ENCODE results near the gene HNRNPUL2.
"Not testable (repeated sequence)": the region's sequence is repeated elsewhere in the genome, so short reads cannot be mapped to it uniquely, and the experiment has no call there.

HNRNPUL2 gene

DNA sequence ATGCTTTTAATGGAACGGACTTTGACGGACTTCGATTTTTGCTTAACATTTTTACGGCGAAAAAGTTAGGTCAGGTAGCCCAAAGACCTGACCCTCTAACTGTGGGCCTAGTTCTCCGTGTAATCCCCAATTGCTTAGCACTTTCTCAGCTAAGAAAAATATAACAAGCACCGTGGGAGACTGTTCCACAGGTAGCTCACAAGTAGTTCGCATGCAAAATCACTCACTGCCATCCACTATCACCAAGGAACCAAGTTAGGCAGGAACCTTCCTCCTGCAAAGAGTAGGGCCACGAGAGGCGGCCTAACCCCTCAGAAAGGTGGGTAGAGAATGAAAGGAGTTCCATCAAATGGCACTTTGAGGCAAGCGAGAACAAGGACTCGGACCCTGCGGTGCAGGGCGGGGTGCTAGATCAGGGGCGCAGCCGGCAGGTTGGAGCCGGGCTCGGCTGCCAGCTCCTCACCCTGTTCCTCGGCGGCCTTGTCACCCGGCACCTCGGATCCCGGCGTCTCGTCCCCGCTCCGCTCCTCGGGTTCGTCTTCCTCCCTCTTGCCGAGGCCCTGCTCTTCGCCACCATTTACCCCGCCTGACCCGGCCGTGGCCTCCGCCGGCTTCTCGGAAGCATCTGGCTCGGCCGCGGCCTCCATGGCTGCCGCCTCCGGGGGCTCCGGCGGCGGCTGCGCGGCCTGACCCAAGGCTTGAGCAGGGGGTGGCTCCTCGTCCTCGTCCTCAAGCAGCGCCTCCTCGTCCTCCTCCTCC lies 922 bp downstream of the HNRNPUL2 start:
- no peak for DNase-seq

DNA sequence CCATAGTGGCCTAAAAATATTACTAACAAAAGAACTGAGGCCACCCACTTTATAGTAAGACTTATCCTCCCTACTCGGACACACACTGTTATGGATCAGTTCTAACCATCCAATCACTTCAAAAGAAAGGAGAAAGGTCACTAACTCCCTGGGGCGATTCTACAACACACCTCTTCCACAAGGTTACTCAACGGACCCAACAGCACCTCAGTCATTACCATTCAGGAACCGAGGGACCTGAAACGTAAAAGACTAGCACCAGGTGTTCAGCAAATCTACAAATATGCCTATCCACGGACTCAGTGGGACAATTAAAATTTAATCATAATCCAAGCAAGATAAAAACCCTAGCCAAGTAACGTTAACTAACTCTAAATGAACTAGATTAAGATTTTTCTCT lies 1.6 kb downstream of the HNRNPUL2 start:
- no peak for DNase-seq

DNA sequence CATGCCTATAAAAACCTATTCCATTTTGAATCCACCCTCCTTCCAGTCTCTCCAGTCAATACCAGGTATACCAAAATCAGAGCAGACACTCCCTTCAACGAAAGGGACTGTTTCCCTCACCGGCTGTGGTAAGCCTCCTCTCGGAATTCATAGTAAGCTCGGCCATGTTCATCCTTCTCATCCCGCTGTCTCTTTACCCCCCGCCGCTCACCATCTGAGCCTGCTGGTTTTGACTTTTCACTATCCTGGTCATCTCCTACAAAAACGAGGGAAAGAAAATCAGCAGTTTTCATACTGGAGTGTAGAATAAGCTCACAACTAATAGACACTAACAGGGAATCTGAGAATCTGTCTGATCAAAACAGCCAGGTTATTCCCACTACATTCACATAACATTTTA lies 3.1 kb downstream of the HNRNPUL2 start:
- DNase-seq, result no peak

GRCh38 chr11:62721994-62722393 lies 5.3 kb downstream of the HNRNPUL2 start:
- no peak for DNase-seq

GRCh38 chr11:62719302-62719978 lies 7.8 kb downstream of the HNRNPUL2 start:
- DNase-seq, result no peak

GRCh38 chr11:62716816-62717215 lies 10.4 kb downstream of the HNRNPUL2 start:
- DNase-seq, result no peak

- no peak for DNase-seq
Observed at GRCh38 chr11:62716206-62716605, 11.1 kb downstream of the HNRNPUL2 start.

DNA sequence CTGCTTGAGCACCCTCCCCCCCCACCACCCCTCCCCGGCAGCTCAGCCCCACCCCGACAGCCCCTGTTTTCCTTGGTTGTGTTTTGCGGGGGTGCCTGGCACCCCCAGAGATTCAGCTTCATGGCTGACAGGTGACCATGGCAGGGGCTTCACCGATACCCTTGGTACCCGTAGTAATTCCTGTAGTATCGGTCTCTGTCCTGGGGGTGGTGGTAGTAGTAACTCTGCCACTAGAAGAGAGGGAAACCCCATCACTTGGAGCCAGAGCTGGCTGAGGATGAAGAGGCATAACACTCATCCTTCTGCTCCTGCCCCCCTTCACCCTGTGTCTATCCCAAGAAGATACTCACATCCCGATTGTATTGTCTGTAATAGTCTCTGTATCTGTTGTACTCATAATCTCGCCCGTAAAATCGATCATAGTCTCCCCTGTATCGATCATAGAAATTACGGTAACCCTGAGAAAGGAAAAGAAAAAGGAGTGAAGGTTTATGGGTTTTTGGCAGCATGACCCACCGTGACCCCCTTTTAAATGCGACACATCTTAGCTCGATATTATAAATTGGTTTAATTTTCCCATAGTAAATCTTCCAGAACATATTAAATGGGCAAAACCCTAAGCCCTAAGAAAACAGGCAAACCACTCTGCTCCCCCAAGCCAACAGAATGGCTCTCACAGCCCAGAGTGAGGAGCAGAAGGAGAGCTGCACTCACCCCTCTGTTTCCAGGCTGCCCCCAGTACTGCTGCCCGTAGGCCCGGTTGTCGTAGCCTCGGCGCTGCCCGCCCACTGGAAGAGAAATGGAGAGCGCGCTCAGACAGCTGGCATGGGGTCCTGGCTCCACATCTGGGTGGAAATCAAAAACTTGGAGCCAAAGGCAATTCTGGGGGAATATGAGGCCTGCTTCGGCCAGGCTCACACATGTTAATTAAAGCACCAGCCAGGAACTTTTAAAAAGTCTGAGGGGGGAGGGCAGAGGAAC lies 11.8 kb downstream of the HNRNPUL2 start:
- no peak for DNase-seq

DNA sequence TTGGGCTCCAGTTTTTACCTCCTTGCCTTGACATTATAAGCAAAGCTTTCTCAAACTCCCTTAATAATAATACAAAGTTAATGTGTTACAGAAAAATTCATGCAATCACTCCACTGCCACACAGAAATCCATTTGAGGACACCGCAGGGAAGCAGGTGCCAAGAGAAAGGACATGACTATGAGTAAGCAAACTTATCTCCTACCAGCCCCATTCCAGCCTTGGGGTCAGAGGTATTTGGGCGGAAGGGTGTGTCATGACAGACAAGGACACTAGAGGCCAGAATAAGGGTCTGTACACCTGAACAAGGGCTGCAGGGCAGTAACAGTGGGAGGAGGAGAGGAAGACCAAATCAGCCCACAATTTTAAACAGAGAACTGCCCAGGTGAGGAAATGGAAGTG lies 13.9 kb downstream of the HNRNPUL2 start:
- no peak for DNase-seq

DNA sequence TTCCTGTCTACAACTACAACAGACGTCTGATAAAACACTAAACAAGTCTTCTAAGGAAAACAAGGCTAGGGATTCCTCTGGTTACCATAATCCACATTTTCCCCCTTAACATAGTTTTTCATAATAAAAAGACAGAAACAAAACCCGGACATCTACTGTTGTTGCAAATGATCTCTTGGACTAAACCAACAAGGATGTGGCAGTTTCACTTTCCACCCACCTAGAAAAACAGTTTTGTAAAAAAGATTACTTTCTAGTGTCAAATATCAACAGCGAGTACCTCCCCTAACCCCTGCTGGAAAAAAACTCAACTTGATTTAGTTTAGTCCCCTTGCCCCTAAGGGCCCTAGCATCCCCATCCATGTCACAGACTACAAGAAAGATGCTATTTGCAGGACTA lies 14.4 kb downstream of the HNRNPUL2 start:
- DNase-seq, result no peak

DNA sequence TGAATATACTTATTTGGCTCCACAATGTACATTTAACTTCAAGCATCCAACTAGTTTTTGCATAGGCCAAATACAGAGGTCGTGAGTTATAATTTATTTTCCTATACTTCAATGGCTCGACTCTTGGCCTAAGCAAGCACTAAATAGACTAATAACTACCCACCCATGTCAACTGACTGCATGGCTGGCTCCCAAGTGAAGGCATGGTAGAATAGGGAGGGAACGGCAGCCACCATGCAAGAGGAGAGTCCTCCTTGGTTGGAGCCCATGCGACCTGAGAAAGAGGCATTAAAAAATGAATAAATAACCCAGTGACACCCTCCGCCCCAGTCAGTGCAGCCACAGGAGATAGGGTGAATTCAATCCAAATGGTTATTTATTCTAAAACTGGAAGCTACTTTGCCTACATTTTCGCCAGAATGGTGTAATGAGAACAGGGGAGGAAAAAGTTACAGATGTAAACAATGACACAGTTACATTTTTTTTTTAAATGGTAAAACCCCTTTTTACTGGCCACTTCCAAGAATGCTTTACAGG lies 14.9 kb downstream of the HNRNPUL2 start:
- no peak for DNase-seq

- DNase-seq, result no peak
Observed at GRCh38 chr11:62710001-62710345, 17.3 kb downstream of the HNRNPUL2 start.

DNA sequence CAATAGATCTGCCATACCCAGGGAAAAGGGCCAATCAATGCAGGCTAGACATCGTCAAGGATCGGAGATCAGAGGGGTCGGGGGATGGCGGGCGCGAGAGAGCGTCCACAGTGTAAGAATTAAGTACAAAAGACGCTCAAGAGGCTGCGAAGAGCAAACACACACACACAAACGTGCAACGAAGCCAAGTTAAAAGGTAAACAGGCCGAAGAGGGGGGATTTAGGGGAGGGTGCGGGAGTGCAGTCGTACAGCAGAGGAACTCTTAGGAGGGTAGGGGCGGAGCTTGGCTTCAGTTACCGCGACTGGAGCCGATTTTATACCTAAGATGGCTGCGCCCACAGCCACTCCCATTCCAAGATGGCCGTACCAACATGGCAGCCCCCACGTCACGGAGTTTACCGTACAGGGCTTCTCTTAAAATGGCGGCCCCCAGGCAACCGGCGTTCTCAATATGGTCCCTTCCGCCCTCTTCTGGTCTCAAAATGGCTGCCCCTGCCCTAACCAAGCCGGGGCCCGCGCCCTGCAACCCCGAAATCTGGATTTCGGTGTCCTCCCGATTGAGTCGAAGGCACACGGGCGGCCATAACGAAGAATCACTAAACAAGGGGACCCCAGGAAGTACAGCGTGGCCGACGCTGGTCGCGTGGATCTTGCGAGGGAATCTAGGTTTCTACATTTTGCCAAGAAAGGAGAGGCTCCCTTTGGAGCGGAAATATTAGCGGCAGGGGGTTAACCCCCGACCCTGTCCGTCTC lies 17.8 kb downstream of the HNRNPUL2 start:
- DNase-seq, result peak; percentile 98

DNA sequence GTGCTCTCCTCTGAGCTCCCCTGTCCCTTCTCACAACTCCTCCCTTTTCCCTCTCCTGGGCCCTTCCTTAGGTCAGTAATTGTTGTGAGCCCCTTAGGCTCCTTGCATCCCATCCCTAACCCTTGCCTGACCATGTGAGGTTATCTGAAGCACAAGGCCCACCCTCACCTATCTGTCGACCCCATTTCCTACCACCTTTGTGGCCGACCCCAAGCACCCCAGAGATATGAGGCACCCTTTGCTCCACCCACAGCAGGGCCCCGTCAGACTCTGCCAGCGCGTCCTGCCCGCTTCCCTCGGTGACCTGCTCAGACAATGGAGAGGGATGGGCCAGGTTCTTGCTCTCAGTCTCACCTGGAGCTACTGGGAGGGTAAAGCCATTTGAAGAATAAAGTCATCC lies 18.5 kb downstream of the HNRNPUL2 start:
- peak; percentile 57 for DNase-seq

- DNase-seq, result no peak
Observed at GRCh38 chr11:62708392-62708791, 18.9 kb downstream of the HNRNPUL2 start.

DNA sequence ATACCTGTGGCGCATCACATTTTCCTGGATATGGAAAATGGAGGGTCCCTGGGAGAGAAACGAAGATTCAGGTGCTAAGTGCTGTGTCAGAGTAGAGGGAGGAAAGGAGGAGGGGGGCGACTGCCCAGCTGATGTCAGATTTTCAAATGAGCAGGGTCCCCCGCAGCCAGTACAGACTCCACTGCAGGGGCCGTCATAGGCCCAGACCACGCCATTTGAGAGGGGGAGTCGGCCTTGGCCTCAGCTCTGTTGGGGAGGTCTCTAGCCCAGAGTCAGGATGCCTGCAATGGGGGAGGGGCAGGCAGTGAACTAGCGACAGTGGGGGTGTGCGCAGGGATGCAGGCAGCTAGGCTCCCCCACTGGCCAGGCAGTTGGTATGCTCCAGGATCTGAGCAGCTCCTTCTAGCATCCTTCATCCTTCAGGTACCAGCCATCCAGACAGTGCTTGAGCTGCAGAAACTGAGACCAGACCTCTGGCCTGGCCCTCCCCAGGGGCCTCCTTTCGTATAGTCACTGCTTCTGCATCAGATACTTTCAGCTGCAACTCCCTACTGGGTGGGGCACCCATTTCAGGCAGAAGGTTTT lies 19.9 kb downstream of the HNRNPUL2 start, which contains the start of the genes BSCL2 and GNG3:
TSS of gene BSCL2 (minus strand) at position 148 of the 585 bp plus-strand sequence. CDS start 229 bp downstream, outside the sequence.
TSS of gene GNG3 (plus strand) at position 400 of the 585 bp plus-strand sequence. CDS start 620 bp downstream, outside the sequence.
- peak; percentile 95 for DNase-seq

DNA sequence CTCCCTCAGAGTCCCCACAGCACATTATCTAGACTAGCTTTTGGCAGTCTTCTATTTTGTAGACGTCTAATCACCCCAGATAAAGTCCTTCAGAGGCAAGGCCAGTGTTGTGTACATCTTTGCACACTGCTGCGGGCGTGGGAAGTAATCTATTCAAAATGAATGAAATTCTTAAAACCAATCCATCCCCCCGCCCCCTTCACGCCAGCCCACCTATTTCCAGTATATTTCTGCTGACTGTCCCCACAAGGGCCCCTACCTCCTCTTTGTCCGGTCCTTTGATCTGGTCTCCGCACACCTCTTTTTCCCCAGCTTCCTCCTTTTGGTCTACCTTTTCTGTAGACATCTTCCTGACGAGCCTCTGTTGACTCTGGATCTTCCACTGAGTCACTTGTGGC lies 20.4 kb downstream of the HNRNPUL2 start:
- no peak for DNase-seq

- DNase-seq, result peak; percentile 95
Observed at GRCh38 chr11:62705880-62706849, 21.1 kb downstream of the HNRNPUL2 start.

DNA sequence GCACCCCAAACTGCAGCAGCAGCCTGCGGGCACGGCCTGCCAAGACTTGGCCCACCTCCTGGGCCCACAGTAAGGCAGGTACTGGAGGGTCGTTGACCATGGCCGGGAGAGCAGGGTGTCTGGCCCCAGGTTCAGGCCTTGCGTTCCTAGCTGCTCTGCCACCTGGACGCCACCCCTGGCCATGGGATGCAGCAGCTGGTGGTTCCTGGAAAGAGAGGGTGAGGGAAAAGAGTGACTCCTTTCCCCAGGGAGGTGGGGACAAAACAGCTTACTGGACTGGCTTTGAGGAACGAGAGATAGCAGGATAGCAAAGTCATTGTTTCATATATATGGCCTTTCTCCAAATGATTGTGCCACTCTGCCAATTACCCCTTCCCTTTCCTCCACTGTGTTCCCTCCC lies 21.8 kb downstream of the HNRNPUL2 start:
- no peak for DNase-seq

GRCh38 chr11:62703921-62704320 lies 23.3 kb downstream of the HNRNPUL2 start:
- DNase-seq, result not testable (repeated sequence)
